H1 (cell line): Measurements from ENCODE around the gene PPP1R11. TPM values are rescaled to one million over a fixed set of nuclear protein-coding genes. Genes with fewer than 3 reads are reported as not detected.

Experiments
- BCL11A ChIP-seq, 2 experiments: IDR thresholded peaks; one replicate each; pipeline ENCODE4 v1.6.1; 2011; ENCODE audit warnings: low read depth in 2 of 2, low read length in 2 of 2, mild to moderate bottlenecking in 2 of 2
- BRCA1 ChIP-seq: IDR thresholded peaks from 2 replicates; pipeline ENCODE4 v1.6.1; 2012; ENCODE audit warnings: low read depth, low read length, improper control_type of control experiment
- CBX5 ChIP-seq: fragments of 300-800, 300-1000 bp; sonication (generic); IDR thresholded peaks from 2 replicates; pipeline ENCODE4 v1.7.1; 2016; ENCODE audit warnings: antibody characterized with exemption, low read length, low read depth
- CEBPB ChIP-seq: IDR thresholded peaks from 2 replicates; pipeline ENCODE4 v1.6.1; 2012; ENCODE audit warnings: low read depth, low read length
- CHD1 ChIP-seq: IDR thresholded peaks from 2 replicates; pipeline ENCODE4 v1.6.1; 2012; ENCODE audit warnings: low read depth, low read length, improper control_type of control experiment
- CREB1 ChIP-seq: IDR thresholded peaks from 2 replicates; pipeline ENCODE4 v1.6.1; 2012; ENCODE audit warnings: inconsistent platforms
- CTBP2 ChIP-seq: IDR thresholded peaks from 2 replicates; pipeline ENCODE4 v1.7.0; 2011; ENCODE audit warnings: borderline replicate concordance, mild to moderate bottlenecking, moderate library complexity, mixed read lengths, low read length; ENCODE audit not compliant: insufficient read depth, insufficient read length
- EP300 ChIP-seq, 2 experiments: IDR thresholded peaks; 1 replicate in 1 of 2; 2 replicates in 1 of 2; pipeline ENCODE4 v1.6.1; 2011 to 2012; ENCODE audit warnings: low read depth in 2 of 2, low read length in 2 of 2, mild to moderate bottlenecking in 2 of 2, borderline replicate concordance in 1 of 2, inconsistent platforms in 1 of 2, moderate library complexity in 1 of 2
- EZH2 ChIP-seq: fragments of 200-600 bp; sonication (generic); IDR thresholded peaks from 2 replicates; pipeline ENCODE4 v1.7.1; 2012; ENCODE audit warnings: low read depth, mild to moderate bottlenecking, moderate library complexity, low read length, inconsistent platforms; ENCODE audit not compliant: severe bottlenecking
- GABPA ChIP-seq: IDR thresholded peaks from 2 replicates; pipeline ENCODE4 v1.6.1; 2011; ENCODE audit warnings: mild to moderate bottlenecking, low read length, moderate library complexity, borderline replicate concordance; ENCODE audit not compliant: insufficient read depth
- KDM1A ChIP-seq: fragments of 200-600, 300-600 bp; sonication (generic); IDR thresholded peaks from 2 replicates; pipeline ENCODE4 v1.7.1; 2016; ENCODE audit warnings: mild to moderate bottlenecking, low read length, borderline replicate concordance
- KDM4A ChIP-seq: IDR thresholded peaks from one replicate; pipeline ENCODE4 v1.7.1; 2012; ENCODE audit warnings: low read depth, mild to moderate bottlenecking, moderate library complexity, low read length, inconsistent platforms; ENCODE audit not compliant: severe bottlenecking
- KDM5A ChIP-seq: fragments of 200-600 bp; IDR thresholded peaks from 2 replicates; pipeline ENCODE4 v1.7.1; 2012; ENCODE audit warnings: mild to moderate bottlenecking, low read length, inconsistent platforms, mixed read lengths
- POLR2A ChIP-seq, 2 experiments: IDR thresholded peaks; 1 replicate in 1 of 2; 2 replicates in 1 of 2; pipeline ENCODE4 v1.6.1; 2011; ENCODE audit warnings: low read depth in 2 of 2, low read length in 2 of 2, mild to moderate bottlenecking in 2 of 2; ENCODE audit errors: control extremely low read depth in 1 of 2
- RBBP5 ChIP-seq: IDR thresholded peaks from 2 replicates; pipeline ENCODE4 v1.7.1; 2012; ENCODE audit warnings: low read depth, mild to moderate bottlenecking, inconsistent platforms, low read length, moderate library complexity, borderline replicate concordance
- RFX5 ChIP-seq: IDR thresholded peaks from 2 replicates; pipeline ENCODE4 v1.6.1; 2011; ENCODE audit warnings: low read depth, low read length, improper control_type of control experiment, borderline replicate concordance
- SRF ChIP-seq: IDR thresholded peaks from 2 replicates; pipeline ENCODE4 v1.6.1; 2011; ENCODE audit warnings: mild to moderate bottlenecking, low read depth, low read length, moderate library complexity
- SUZ12 ChIP-seq: fragments of 200-600 bp; sonication (generic); IDR thresholded peaks from 2 replicates; pipeline ENCODE4 v1.6.1; 2012; ENCODE audit warnings: mild to moderate bottlenecking, inconsistent platforms, low read length, moderate library complexity, mixed read lengths
- TBP ChIP-seq: IDR thresholded peaks from 2 replicates; pipeline ENCODE4 v1.6.1; 2011; ENCODE audit warnings: low read depth, low read length, improper control_type of control experiment
- TEAD4 ChIP-seq: IDR thresholded peaks from 2 replicates; pipeline ENCODE4 v1.6.1; 2012; ENCODE audit warnings: low read depth, low read length, inconsistent platforms, mixed read lengths
- YY1 ChIP-seq: IDR thresholded peaks from 2 replicates; pipeline ENCODE4 v1.6.1; 2011; ENCODE audit warnings: low read depth, mild to moderate bottlenecking, low read length
- polyA plus RNA-seq, 7 experiments: library from polyadenylated mRNA; depleted of rRNA in 3 of 7; stranded (reverse) in 5 of 7; unstranded in 2 of 7; fragments of >200 nt in 5 of 7; fragments of 200-250 nt in 2 of 7; gene quantifications; 1 replicate in 5 of 7; 2 replicates in 1 of 7; 4 replicates in 1 of 7; pipeline versions ENCODE4 v1.2.1 to v1.2.3, GENCODE V29; 2011 to 2013; ENCODE audit warnings: missing spikeins in 2 of 7, mixed read lengths in 2 of 7
- total RNA-seq: library from RNA; stranded (reverse); fragmentation: NEBNext Ultra II Directional; extraction: Animal tissue kit (Norgen Biotek cat#: 25700); gene quantifications from 2 replicates; pipeline ENCODE4 v1.2.1, GENCODE V29; 2021
- TF ChIP-seq, protein P1 (sequence below): IDR thresholded peaks from 2 replicates; pipeline ENCODE4 v1.6.1; 2012; ENCODE audit warnings: low read length, inconsistent platforms

The PPP1R11 gene
- total and polyA plus RNA-seq, 2 of the 8 experiments (the other 6 are each of a cell fraction or from before 2014, with no cell fraction given): 26.1 to 32.8 TPM

DNA sequence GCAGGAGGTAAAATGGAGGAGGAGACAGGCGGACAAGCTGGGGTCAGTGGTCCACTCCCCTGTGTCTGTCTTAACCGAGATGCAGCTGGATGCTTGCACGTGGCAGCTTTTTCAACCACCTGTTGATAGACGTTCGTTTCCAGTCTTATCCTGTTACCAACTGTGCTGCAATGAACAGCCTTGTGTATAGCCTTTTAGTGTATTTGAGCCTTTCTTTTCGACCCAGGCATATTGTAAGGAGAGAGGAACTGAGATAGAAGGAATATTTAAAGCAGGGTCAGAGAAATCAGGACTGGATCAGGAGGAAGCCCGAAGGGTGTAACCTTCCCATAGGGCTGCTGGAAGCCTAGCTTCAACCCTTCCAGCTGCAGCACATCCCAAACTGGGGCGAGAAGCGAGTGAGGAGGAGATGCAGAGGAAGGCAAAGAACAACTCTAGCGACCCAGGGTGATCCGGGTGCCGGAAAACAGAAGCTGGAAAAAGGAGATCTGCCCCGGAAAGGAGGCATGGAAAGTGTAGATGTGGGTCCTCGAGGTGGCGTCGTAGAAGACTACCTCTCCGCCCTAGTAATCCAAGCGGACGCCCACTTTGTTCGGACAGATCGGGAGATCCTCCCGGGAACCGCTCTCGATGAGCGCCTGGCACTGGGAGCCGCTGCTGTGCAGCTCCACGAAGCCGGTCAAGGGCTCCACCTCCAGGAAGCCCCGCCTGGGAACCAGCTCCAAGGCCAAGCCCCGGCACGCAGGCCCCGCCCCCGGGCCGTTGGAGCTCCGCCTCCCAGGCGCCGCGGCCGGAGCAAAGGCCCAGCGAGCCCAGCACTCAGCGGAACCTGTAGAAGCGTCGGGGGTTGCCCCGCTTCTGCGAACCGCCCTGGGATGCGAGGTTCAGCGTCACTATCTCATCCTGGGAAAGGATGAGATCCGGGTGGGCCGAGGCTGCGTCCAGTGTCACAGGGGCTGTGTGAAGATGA lies 34.7 kb downstream of the PPP1R11 start (continued):
- TF ChIP-seq KDM4A: peak; percentile 39
- TF ChIP-seq EZH2: peak; percentile 34
- TF ChIP-seq TBP: no peak
- no peak for TF ChIP-seq CBX5
- TF ChIP-seq, protein P1, sequence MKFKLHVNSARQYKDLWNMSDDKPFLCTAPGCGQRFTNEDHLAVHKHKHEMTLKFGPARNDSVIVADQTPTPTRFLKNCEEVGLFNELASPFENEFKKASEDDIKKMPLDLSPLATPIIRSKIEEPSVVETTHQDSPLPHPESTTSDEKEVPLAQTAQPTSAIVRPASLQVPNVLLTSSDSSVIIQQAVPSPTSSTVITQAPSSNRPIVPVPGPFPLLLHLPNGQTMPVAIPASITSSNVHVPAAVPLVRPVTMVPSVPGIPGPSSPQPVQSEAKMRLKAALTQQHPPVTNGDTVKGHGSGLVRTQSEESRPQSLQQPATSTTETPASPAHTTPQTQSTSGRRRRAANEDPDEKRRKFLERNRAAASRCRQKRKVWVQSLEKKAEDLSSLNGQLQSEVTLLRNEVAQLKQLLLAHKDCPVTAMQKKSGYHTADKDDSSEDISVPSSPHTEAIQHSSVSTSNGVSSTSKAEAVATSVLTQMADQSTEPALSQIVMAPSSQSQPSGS: no peak
- TF ChIP-seq CTBP2: no peak
- no peak for TF ChIP-seq YY1
- TF ChIP-seq BCL11A (IDR thresholded peaks at IDR 0.05; ENCODE audit: low read depth in 2 of 2, low read length in 2 of 2): no peak
- TF ChIP-seq RFX5: no peak
- no peak for TF ChIP-seq KDM1A
- 0 out of 2 replicates have a peak, but pooled peaks have one; percentile 23 for TF ChIP-seq RBBP5
- TF ChIP-seq CREB1: no peak
- no peak for TF ChIP-seq KDM5A
- peak in 1 of 2 experiments; percentile 50; a peak in 1 of 3 replicates for TF ChIP-seq POLR2A (IDR thresholded peaks at IDR 0.05; ENCODE audit: control extremely low read depth in 1 of 2, low read depth in 2 of 2, low read length in 2 of 2)
- TF ChIP-seq SUZ12: peak; percentile 52; the same call in 1 of the 2 replicates
- TF ChIP-seq CEBPB: no peak
- no peak for TF ChIP-seq SRF
- TF ChIP-seq TEAD4: no peak
- no peak for TF ChIP-seq EP300 (IDR thresholded peaks at IDR 0.05; ENCODE audit: borderline replicate concordance in 1 of 2, low read depth in 2 of 2, low read length in 2 of 2)
- no peak for TF ChIP-seq GABPA
- no peak for TF ChIP-seq BRCA1
- no peak for TF ChIP-seq CHD1
